CD4-positive, alpha-beta T cell treated with Interleukin-12 subunit alpha and Interleukin-12 subunit beta, for 1 hour (primary cell): ENCODE measurements around the gene PLEKHG4.
A peak's percentile ranks its signal among the peaks of the same experiment; 100 is the strongest.

ENCODE experiments used
- DNase-seq: peaks from one replicate; pipeline ENCODE4 v3.0.0-alpha.2; 2020

The PLEKHG4 gene

GRCh38 chr16:67265834-67266233 lies 13.5 kb upstream of the PLEKHG4 start:
- DNase-seq = no peak

GRCh38 chr16:67268136-67268579 lies 11.2 kb upstream of the PLEKHG4 start:
- no peak for DNase-seq

GRCh38 chr16:67269766-67270165 lies 9.6 kb upstream of the PLEKHG4 start:
- no peak for DNase-seq

GRCh38 chr16:67270931-67271338 lies 8.4 kb upstream of the PLEKHG4 start:
- no peak for DNase-seq

GRCh38 chr16:67271446-67271845 lies 7.9 kb upstream of the PLEKHG4 start:
- no peak for DNase-seq

- DNase-seq = no peak
Measured at GRCh38 chr16:67275321-67275720, 4.0 kb upstream of the PLEKHG4 start.

GRCh38 chr16:67277294-67277998 lies 1.9 kb upstream of the PLEKHG4 start:
- DNase-seq = no peak

- DNase-seq = no peak
Measured at GRCh38 chr16:67277999-67278772, 1.1 kb upstream of the PLEKHG4 start.

GRCh38 chr16:67278773-67279295 lies 498 bp upstream of the PLEKHG4 start:
- DNase-seq = peak; percentile 46

- no peak for DNase-seq
Measured at GRCh38 chr16:67280090-67281015, 1.0 kb downstream of the PLEKHG4 start.

- no peak for DNase-seq
Measured at GRCh38 chr16:67281536-67282446, 2.5 kb downstream of the PLEKHG4 start.

GRCh38 chr16:67282447-67282805 lies 3.1 kb downstream of the PLEKHG4 start:
- DNase-seq = no peak

- no peak for DNase-seq
Measured at GRCh38 chr16:67283039-67283825, 3.9 kb downstream of the PLEKHG4 start.

- no peak for DNase-seq
Measured at GRCh38 chr16:67283826-67284555, 4.7 kb downstream of the PLEKHG4 start.

- no peak for DNase-seq
Measured at GRCh38 chr16:67284699-67285646, 5.6 kb downstream of the PLEKHG4 start.

- DNase-seq = no peak
Measured at GRCh38 chr16:67286441-67287235, 7.3 kb downstream of the PLEKHG4 start.

GRCh38 chr16:67287960-67288359 lies 8.6 kb downstream of the PLEKHG4 start:
- DNase-seq = no peak

- no peak for DNase-seq
Measured at GRCh38 chr16:67291461-67291860, 12.1 kb downstream of the PLEKHG4 start.
